AG10803 (cell line): ENCODE results near the gene MCM8.

Experiments
- DNase-seq: peaks from one replicate; pipeline ENCODE4 v3.0.0; 2010; ENCODE audit warnings: low read depth
- H3K4me3 ChIP-seq: 2 replicates; pipeline ENCODE4 v1.5.1; 2011; ENCODE audit warnings: mild to moderate bottlenecking, low read length, control low read depth
- CTCF ChIP-seq: conservative IDR thresholded peaks from 2 replicates; pipeline ENCODE4 v1.5.1; 2011; ENCODE audit warnings: mild to moderate bottlenecking, low read length, control low read depth, inconsistent platforms

Gene MCM8

DNA sequence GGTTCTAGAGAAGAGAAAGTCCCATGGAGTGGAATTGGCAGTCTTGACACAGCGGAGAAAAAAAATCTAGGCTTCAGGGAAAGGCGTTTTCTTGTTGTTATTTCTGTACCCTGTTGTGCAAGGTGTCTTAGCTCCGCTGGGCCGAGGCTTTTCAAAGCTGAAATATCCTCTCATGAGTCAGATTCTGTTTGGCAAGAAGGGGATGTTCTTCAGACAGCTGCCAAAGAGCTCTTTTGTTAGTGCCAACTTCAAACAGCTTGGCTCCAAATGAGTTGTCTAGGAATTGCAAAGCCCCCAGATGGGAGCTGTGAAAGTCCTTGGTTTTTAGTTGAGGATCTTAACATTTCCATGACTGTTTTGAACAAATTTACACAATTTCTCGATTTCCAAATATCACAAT is 57.8 kb downstream of the MCM8 start:
- TF ChIP-seq CTCF, result no peak
- peak overlapping the region; percentile 84 for H3K4me3 ChIP-seq
- DNase-seq, result peak; percentile 97

DNA sequence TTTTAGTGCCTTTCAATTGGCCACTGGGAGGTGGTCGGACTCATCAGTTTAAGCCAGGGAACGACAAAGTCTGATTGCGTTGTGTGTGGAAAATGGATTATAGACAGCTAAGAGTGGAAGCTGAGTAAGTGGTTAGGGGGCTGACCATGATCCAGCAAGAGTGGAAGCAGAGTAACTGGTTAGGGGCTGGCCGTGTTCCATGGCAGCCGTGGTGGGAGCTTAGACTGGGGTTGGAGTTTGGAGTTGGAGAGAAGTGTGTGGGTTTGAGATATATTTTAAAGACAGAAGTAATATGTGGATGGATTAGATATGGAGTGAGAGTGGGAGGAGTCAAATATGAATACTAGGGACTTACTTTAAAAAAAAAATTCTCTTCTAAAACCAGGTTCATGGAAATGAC is 61.7 kb downstream of the MCM8 start:
- no peak for DNase-seq
- no peak for TF ChIP-seq CTCF
- no peak overlapping the region for H3K4me3 ChIP-seq

DNA sequence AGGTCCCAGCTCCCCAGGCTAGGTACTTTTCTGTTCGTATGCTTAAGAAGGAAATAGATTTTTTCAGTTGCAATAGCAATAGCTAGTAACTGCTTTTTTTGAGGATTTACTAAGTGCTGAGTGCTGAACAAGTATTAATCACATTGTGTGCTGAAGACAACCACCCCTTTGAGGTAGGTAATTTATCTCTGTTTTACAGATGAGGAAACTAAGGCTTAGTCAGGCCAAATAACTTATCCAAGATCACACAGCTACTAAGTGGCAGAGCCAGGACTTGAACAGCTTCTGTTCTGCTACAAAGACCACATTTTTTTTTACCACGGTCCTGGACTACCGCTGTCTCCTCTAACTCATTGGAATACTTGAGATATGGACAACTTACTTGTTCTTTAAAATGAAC is 63.6 kb downstream of the MCM8 start:
- no peak for DNase-seq
- TF ChIP-seq CTCF, result no peak
- no peak overlapping the region for H3K4me3 ChIP-seq

DNA sequence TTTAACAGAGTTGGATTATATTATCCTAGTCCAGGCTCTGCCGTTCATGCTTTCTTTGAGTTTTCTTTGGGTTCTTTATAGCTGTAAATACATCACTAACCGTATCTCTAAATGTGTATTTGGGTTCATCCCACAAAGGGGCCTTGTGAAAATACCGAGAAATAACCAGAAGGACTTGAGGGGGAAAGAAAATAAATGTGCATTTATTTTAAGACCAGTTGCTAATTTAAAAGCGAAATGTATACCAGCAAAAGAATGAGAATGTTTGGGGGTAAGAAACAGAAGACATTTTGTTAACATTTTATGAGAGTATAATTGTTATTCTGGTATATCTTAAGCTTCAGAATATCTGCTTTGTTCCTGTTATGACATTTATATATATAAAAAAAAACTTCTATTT is 64.5 kb downstream of the MCM8 start:
- no peak for TF ChIP-seq CTCF
- no peak overlapping the region for H3K4me3 ChIP-seq

DNA sequence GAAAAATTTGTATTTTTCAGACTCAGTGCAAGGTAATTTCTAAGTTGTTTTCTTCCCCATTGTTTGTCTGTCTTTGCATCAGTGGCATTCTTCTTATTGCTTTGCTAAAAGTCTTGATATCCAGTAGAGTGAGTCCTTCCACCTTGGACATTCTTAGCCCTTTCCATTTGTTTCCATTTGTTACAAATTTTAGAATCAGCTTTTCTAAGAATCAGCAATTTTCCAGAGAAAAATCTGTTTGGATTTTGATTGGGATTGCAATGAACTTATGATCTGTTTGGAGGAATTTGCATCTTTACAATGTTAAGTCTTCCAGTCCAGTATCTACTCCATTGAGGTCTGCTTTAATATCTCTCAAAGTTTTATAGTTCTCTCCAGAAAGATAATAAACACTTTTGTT is 67.0 kb downstream of the MCM8 start:
- DNase-seq, result no peak
- H3K4me3 ChIP-seq, result no peak overlapping the region
- TF ChIP-seq CTCF, result no peak

More for the DNA sequence above, 64.5 kb downstream of the MCM8 start:
- no peak for DNase-seq

DNA sequence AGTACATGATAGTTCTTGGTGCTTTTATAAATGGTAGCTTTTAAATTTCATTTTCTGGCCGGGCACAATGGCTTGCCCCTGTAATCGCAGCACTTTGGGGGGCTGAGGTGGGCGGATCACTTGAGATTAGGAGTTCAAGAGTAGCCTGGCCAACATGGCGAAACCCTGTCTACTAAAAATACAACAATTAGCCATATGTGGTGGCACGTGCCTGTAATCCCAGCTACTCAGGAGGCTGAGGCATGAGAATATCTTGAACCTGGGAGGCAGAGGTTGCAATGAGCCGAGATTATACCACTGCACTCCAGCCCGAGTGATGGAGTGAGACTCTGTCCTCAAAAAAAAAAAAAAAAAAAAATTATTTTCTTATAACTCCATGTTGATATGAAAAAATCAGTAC is 67.4 kb downstream of the MCM8 start:
- no peak for TF ChIP-seq CTCF
- DNase-seq, result no peak

DNA sequence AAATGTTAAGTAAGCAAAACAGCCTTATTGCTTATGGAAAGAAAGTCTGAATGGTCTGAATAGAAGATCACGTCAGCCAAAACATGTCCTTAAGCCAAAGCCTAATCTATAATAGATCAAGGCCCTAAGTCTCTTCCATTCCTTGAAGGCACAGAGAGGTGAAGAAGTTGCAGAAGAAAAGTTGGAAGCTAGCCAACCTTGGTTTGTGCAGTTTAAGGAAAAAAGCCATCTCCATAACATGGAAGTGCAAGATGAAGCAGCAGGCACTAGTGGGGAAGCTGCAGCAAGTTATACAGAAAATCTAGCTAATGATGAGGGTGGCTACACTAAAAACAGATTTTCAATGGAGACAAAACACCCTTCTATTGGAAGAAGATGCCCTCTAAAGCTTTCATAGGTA is 74.3 kb downstream of the MCM8 start:
- no peak overlapping the region for H3K4me3 ChIP-seq
- no peak for DNase-seq
- TF ChIP-seq CTCF, result no peak

More for the DNA sequence above, 67.4 kb downstream of the MCM8 start:
- H3K4me3 ChIP-seq, result no peak overlapping the region
